ENCODE measurements around the gene FRMPD1.

The FRMPD1 gene

GRCh38 chr9:37715991-37716505 lies 65.3 kb downstream of the FRMPD1 start:
- H3K27me3 ChIP-seq (ENCODE audit: insufficient read depth, poor library complexity, severe bottlenecking) = no peaks in the 10 kb centered on the region
- no peak overlapping the region for H3K27ac ChIP-seq (replicated peaks)
- no peak for TF ChIP-seq SPI1 (IDR thresholded peaks at IDR 0.05; ENCODE audit: borderline replicate concordance, low read depth)
- TF ChIP-seq POLR2AphosphoS5 (IDR thresholded peaks at IDR 0.05; ENCODE audit: low read depth) = no peak
- no peak for TF ChIP-seq REST (IDR thresholded peaks at IDR 0.05; ENCODE audit: insufficient replicate concordance, low read depth)
- H3K4me3 ChIP-seq (replicated peaks; ENCODE audit: insufficient read depth, low read length) = no peak overlapping the region
- no peak for DNase-seq (ENCODE audit: low read depth in 1 of 2, low spot score in 1 of 2)

- peak in 1 of 2 experiments; percentile 38 for DNase-seq (ENCODE audit: low read depth in 1 of 2, low spot score in 1 of 2)
- TF ChIP-seq POLR2AphosphoS5 (IDR thresholded peaks at IDR 0.05; ENCODE audit: low read depth) = no peak
- peak; percentile 57; the same call in 1 of the 2 replicates for TF ChIP-seq SPI1 (IDR thresholded peaks at IDR 0.05; ENCODE audit: borderline replicate concordance, low read depth)
- TF ChIP-seq CTCF (IDR thresholded peaks at IDR 0.05; ENCODE audit: insufficient read depth, low read length) = no peak
Measured at GRCh38 chr9:37719526-37719925, 68.8 kb downstream of the FRMPD1 start.

GRCh38 chr9:37727013-37727412 lies 76.3 kb downstream of the FRMPD1 start:
- Histone ChIP-seq H3K27ac (replicated peaks) (no peak overlapping the region), H3K27me3 (ENCODE audit: insufficient read depth, poor library complexity, severe bottlenecking) (no peaks in the 10 kb centered on the region), H3K4me3 (replicated peaks; ENCODE audit: insufficient read depth, low read length) (no peak overlapping the region)
- TF ChIP-seq POLR2AphosphoS5 (IDR thresholded peaks at IDR 0.05; ENCODE audit: low read depth) (no peak), GABPA (IDR thresholded peaks at IDR 0.05; ENCODE audit: low read depth) (no peak), REST (IDR thresholded peaks at IDR 0.05; ENCODE audit: insufficient replicate concordance, low read depth) (no peak), CTCF (IDR thresholded peaks at IDR 0.05; ENCODE audit: insufficient read depth, low read length) (no peak), SPI1 (IDR thresholded peaks at IDR 0.05; ENCODE audit: borderline replicate concordance, low read depth) (no peak)
- no peak for DNase-seq (ENCODE audit: low read depth in 1 of 2, low spot score in 1 of 2)

More at GRCh38 chr9:37719526-37719925, 68.8 kb downstream of the FRMPD1 start:
- Histone ChIP-seq H3K27ac (replicated peaks) (no peak overlapping the region), H3K4me3 (replicated peaks; ENCODE audit: insufficient read depth, low read length) (no peak overlapping the region), H3K27me3 (ENCODE audit: insufficient read depth, poor library complexity, severe bottlenecking) (no peaks in the 10 kb centered on the region)

GRCh38 chr9:37729499-37729898 lies 78.7 kb downstream of the FRMPD1 start:
- TF ChIP-seq CTCF (IDR thresholded peaks at IDR 0.05; ENCODE audit: insufficient read depth, low read length) (no peak), POLR2AphosphoS5 (IDR thresholded peaks at IDR 0.05; ENCODE audit: low read depth) (no peak), GABPA (IDR thresholded peaks at IDR 0.05; ENCODE audit: low read depth) (no peak), REST (IDR thresholded peaks at IDR 0.05; ENCODE audit: insufficient replicate concordance, low read depth) (no peak), SPI1 (IDR thresholded peaks at IDR 0.05; ENCODE audit: borderline replicate concordance, low read depth) (no peak)
- H3K27me3 ChIP-seq (ENCODE audit: insufficient read depth, poor library complexity, severe bottlenecking) = no peaks in the 10 kb centered on the region

More at GRCh38 chr9:37729499-37729898, 78.7 kb downstream of the FRMPD1 start:
- DNase-seq (ENCODE audit: low read depth in 1 of 2, low spot score in 1 of 2) = no peak
- no peak overlapping the region for H3K4me3 ChIP-seq (replicated peaks; ENCODE audit: insufficient read depth, low read length)
- no peak overlapping the region for H3K27ac ChIP-seq (replicated peaks)

Measured in HL-60 (cell line).